GM12878 (cell line): ENCODE results near the gene LTK. TPM values are rescaled to one million over a fixed set of nuclear protein-coding genes. Genes with fewer than 3 reads are reported as not detected.

ENCODE experiments used
- ATAC-seq: fragments of 200-7000 bp; cut with Tn5 transposase; 3 replicates; pipeline ENCODE4 v1.9.1; 2020; ENCODE audit warnings: mild to moderate bottlenecking, moderate library complexity
- BruUV-seq: library from RNA; stranded (reverse); fragments of 400-500 nt; replicated peaks from 2 replicates; lab custom pipeline; 2021; lab: Mats Ljungman, UMichigan
- CTCF ChIA-PET: fragments of 300-600 bp; sonication (Branson Sonifier 250); formaldehyde crosslinking; extraction: SDS; loops from one replicate; lab custom pipeline; 2021; ENCODE audit warnings: inconsistent platforms; lab: Yijun Ruan, JAX
- POLR2A ChIA-PET: fragments of 350-600 bp; formaldehyde crosslinking; extraction: SDS; loops from one replicate; lab custom pipeline; 2021; ENCODE audit warnings: inconsistent platforms; lab: Charles Lee
- RAD21 ChIA-PET: fragments of 300-600 bp; sonication (Branson Sonifier 250); formaldehyde crosslinking; loops from one replicate; lab custom pipeline; 2023; ENCODE audit warnings: antibody characterized with exemption; ENCODE audit not compliant: unreplicated experiment; lab: Charles Lee
- SMC1A ChIA-PET: fragments of 300-600 bp; sonication (Branson Sonifier 250); formaldehyde crosslinking; loops from one replicate; lab custom pipeline; 2023; ENCODE audit not compliant: unreplicated experiment, uncharacterized antibody; lab: Charles Lee
- DNase-seq: peaks from one replicate; pipeline ENCODE4 v3.0.0-alpha.2; 2011; ENCODE audit warnings: low read depth, low spot score
- FAIRE-seq: peaks from 3 replicates; lab custom pipeline; 2011; peaks lifted over from hg19 to GRCh38; lab: Jason Lieb, UNC
- H2AFZ ChIP-seq: 2 replicates; pipeline ENCODE4 v1.6.0; 2011; ENCODE audit warnings: low read depth, low read length, control low read depth; ENCODE audit not compliant: control insufficient read depth
- H3K27ac ChIP-seq: 2 replicates; pipeline ENCODE4 v1.5.1; 2011; ENCODE audit warnings: control low read depth; ENCODE audit not compliant: control insufficient read depth, insufficient read depth
- H3K27me3 ChIP-seq, 2 experiments: replicated peaks in 1 of 2; 2 replicates each; pipeline versions ENCODE4 v1.6.0 to v1.6.1; 2011; ENCODE audit warnings: low read length in 1 of 2; ENCODE audit not compliant: control insufficient read depth in 2 of 2, insufficient read depth in 2 of 2
- H3K36me3 ChIP-seq, 2 experiments: 2 replicates each; pipeline ENCODE4 v1.5.1; 2011; ENCODE audit warnings: low read length in 1 of 2; ENCODE audit not compliant: control insufficient read depth in 2 of 2, insufficient read depth in 2 of 2
- H3K4me1 ChIP-seq: 2 replicates; pipeline ENCODE4 v1.6.1; 2011; ENCODE audit warnings: mild to moderate bottlenecking, low read length, moderate library complexity, mixed read lengths; ENCODE audit not compliant: control insufficient read depth, insufficient read depth
- H3K4me2 ChIP-seq: 2 replicates; pipeline ENCODE4 v1.6.0; 2011; ENCODE audit warnings: control low read depth; ENCODE audit not compliant: control insufficient read depth, insufficient read depth
- H3K4me3 ChIP-seq: fragments of 200-600 bp; sonication (generic); 2 replicates; pipeline ENCODE4 v1.5.1; 2016
- H3K79me2 ChIP-seq: 2 replicates; pipeline ENCODE4 v1.6.0; 2011; ENCODE audit warnings: low read length; ENCODE audit not compliant: control insufficient read depth, insufficient read depth
- H3K9ac ChIP-seq: 2 replicates; pipeline ENCODE4 v1.8.0; 2011; ENCODE audit warnings: low read length, control low read depth, mixed read lengths; ENCODE audit not compliant: control insufficient read depth, insufficient read depth
- H3K9me3 ChIP-seq: replicated peaks from 3 replicates; pipeline ENCODE4 v1.5.1; 2011; ENCODE audit warnings: mild to moderate bottlenecking, low read length; ENCODE audit not compliant: control insufficient read depth, insufficient read depth
- H4K20me1 ChIP-seq: 2 replicates; pipeline ENCODE4 v1.6.0; 2011; ENCODE audit not compliant: control insufficient read depth, insufficient read depth
- BHLHE40 ChIP-seq, 2 experiments: fragments of 450-650 bp in 1 of 2; IDR thresholded peaks; 2 replicates each; pipeline ENCODE4 v1.6.1; 2011 to 2017; ENCODE audit warnings: low read depth in 2 of 2, borderline replicate concordance in 1 of 2, improper control_type of control experiment in 1 of 2, low read length in 1 of 2, mild to moderate bottlenecking in 1 of 2
- CBX3 ChIP-seq: fragments of 200-600 bp; sonication (generic); IDR thresholded peaks from 2 replicates; pipeline ENCODE4 v1.6.1; 2016; ENCODE audit warnings: low read depth, borderline replicate concordance
- CREB1 ChIP-seq: IDR thresholded peaks from 2 replicates; pipeline ENCODE4 v1.6.1; 2012; ENCODE audit warnings: low read depth, mild to moderate bottlenecking, inconsistent platforms
- ETV6 ChIP-seq, 2 experiments: fragments of 450-650 bp in 1 of 2; IDR thresholded peaks in 1 of 2; conservative IDR thresholded peaks in 1 of 2; 2 replicates each; pipeline ENCODE4 v1.6.1; 2014; ENCODE audit warnings: antibody characterized with exemption in 1 of 2, borderline replicate concordance in 1 of 2, low read depth in 1 of 2, mild to moderate bottlenecking in 1 of 2, moderate library complexity in 1 of 2
- KAT2A ChIP-seq: conservative IDR thresholded peaks from 2 replicates; pipeline ENCODE4 v1.6.1; 2011; ENCODE audit warnings: low read depth, low read length; ENCODE audit not compliant: control insufficient read depth
- KLF5 ChIP-seq: fragments of 450-650 bp; IDR thresholded peaks from 2 replicates; pipeline ENCODE4 v1.6.1; 2014; ENCODE audit warnings: mild to moderate bottlenecking; ENCODE audit not compliant: partially characterized antibody
- NFYA ChIP-seq: IDR thresholded peaks from 2 replicates; pipeline ENCODE4 v1.6.1; 2011; ENCODE audit warnings: low read depth, mild to moderate bottlenecking, low read length, improper control_type of control experiment, borderline replicate concordance
- RAD21 ChIP-seq: IDR thresholded peaks from 2 replicates; pipeline ENCODE4 v1.6.1; 2011; ENCODE audit warnings: mild to moderate bottlenecking, low read depth, low read length, moderate library complexity; ENCODE audit not compliant: insufficient read depth
- RB1 ChIP-seq: fragments of 450-650 bp; formaldehyde crosslinking; IDR thresholded peaks from 2 replicates; pipeline ENCODE4 v1.6.1; 2017; ENCODE audit warnings: mild to moderate bottlenecking, borderline replicate concordance
- SMAD5 ChIP-seq: IDR thresholded peaks from 2 replicates; pipeline ENCODE4 v1.6.1; 2016; ENCODE audit warnings: antibody characterized with exemption, low read depth
- SMC3 ChIP-seq: IDR thresholded peaks from 2 replicates; pipeline ENCODE4 v1.6.1; 2011; ENCODE audit warnings: low read length, improper control_type of control experiment, borderline replicate concordance
- SUPT20H ChIP-seq: IDR thresholded peaks from 2 replicates; pipeline ENCODE4 v1.6.1; 2011; ENCODE audit warnings: low read depth, mild to moderate bottlenecking, low read length, moderate library complexity, borderline replicate concordance; ENCODE audit not compliant: control insufficient read depth
- TCF7 ChIP-seq: IDR thresholded peaks from 2 replicates; pipeline ENCODE4 v1.6.1; 2014; ENCODE audit warnings: antibody characterized with exemption, borderline replicate concordance
- ZNF207 ChIP-seq: fragments of 450-650 bp; IDR thresholded peaks from 2 replicates; pipeline ENCODE4 v1.6.1; 2014; ENCODE audit warnings: antibody characterized with exemption, mild to moderate bottlenecking, borderline replicate concordance
- ZNF384 ChIP-seq: IDR thresholded peaks from 2 replicates; pipeline ENCODE4 v1.6.1; 2012; ENCODE audit warnings: low read depth, mild to moderate bottlenecking, low read length, improper control_type of control experiment, borderline replicate concordance
- WGBS: methylation state at CpG from one replicate; pipeline ENCODE4 v1.1.6; 2016; ENCODE audit warnings: low lambda C conversion rate; ENCODE audit not compliant: insufficient replicate concordance, insufficient coverage; ENCODE audit errors: missing lambda C conversion rate; 5-methylcytosine and 5-hydroxymethylcytosine counted together
- in situ Hi-C: fragments of 300-500 bp; cut with MboI; formaldehyde crosslinking; loops from 9 replicates; pipeline ENCODE4 v1.14.3; 2018; ENCODE audit warnings: mixed read lengths
- intact Hi-C: fragments of 100-400 bp; cut with micrococcal nuclease; formaldehyde crosslinking; loops from one replicate; pipeline ENCODE4 v1.14.2; 2022; ENCODE audit not compliant: unreplicated experiment
- polyA plus RNA-seq, 11 experiments: library from polyadenylated mRNA; depleted of rRNA in 4 of 11; unstranded in 6 of 11; stranded (reverse) in 5 of 11; fragments of >200 nt; fragmentation: Nextera tagmentation in 4 of 11; fragmentation: Illumina TruSeq in 1 of 11; extraction: Ambion mirVana in 4 of 11; extraction: Trizol in 1 of 11; gene quantifications; 1 replicate in 1 of 11; 2 replicates in 10 of 11; pipeline versions ENCODE4 v1.2.1 to v1.2.3, GENCODE V29; 2011 to 2016; ENCODE audit warnings: inconsistent platforms in 2 of 11, missing spikeins in 2 of 11, low read depth in 1 of 11
- total RNA-seq, 4 experiments: library from RNA; depleted of rRNA in 3 of 4; stranded (reverse); fragments of >200 nt in 3 of 4; fragmentation: Illumina TruSeq in 1 of 4; extraction: Trizol in 1 of 4; gene quantifications; 2 replicates each; pipeline versions ENCODE4 v1.2.1 to v1.2.3, GENCODE V29; 2013 to 2021
- TF ChIP-seq, protein P1 (sequence below), 3 experiments: IDR thresholded peaks in 2 of 3; conservative IDR thresholded peaks in 1 of 3; 2 replicates each; pipeline ENCODE4 v1.5.1; 2011; ENCODE audit warnings: low read depth in 3 of 3, low read length in 3 of 3, mild to moderate bottlenecking in 3 of 3, control low read depth in 2 of 3, moderate library complexity in 2 of 3, inconsistent platforms in 1 of 3, mixed read lengths in 1 of 3; ENCODE audit not compliant: control insufficient read depth in 2 of 3, insufficient read depth in 1 of 3; ENCODE audit errors: extremely low read depth in 1 of 3
- TF ChIP-seq, protein P2 (sequence below): fragments of 450-650 bp; IDR thresholded peaks from 2 replicates; pipeline ENCODE4 v1.6.1; 2016; ENCODE audit warnings: mild to moderate bottlenecking

The LTK gene
- total and polyA plus RNA-seq, 10 of the 15 experiments (the other 5 are each of a cell fraction or from before 2014, with no cell fraction given) = 0.07 to 0.80 (median 0.20) TPM; not detected in 1

GRCh38 chr15:41465822-41466421, 47.7 kb downstream of the LTK start:
- H3K9me3 ChIP-seq = no peaks in the 10 kb centered on the region
- no peak for DNase-seq
- ChIA-PET CTCF (interaction anchor here (0.6 to 3.1 kb wide), 56 partner anchors 10 to 464 kb away, joined by 3 to 33 read pairs (median 4); partner anchors contain the start of genes ITPKA, LTK, MAPKBP1 and NDUFAF1), SMC1A (interaction anchor here (0.6 to 2.4 kb wide), 38 partner anchors 9 to 439 kb away, joined by 3 to 14 read pairs (median 4); partner anchors contain the start of genes LTK, MAPKBP1 and RPAP1), POLR2A (interaction anchor here (0.5 to 0.9 kb wide), 4 partner anchors 26 to 599 kb away, joined by 3 to 5 read pairs (median 4); no protein-coding TSS in a partner anchor), RAD21 (interaction anchor here (0.6 to 3.5 kb wide), 29 partner anchors 13 to 618 kb away, joined by 3 to 20 read pairs (median 4); partner anchors contain the start of genes ITPKA, LTK, MAPKBP1 and MGA)
- intact Hi-C loops = loop anchor here (5.0 to 10.0 kb wide), 4 partner anchors 91 to 346 kb away; partner anchors contain the start of gene TYRO3
- in situ Hi-C loops = no loop called here
- no peak overlapping the region for H3K4me2 ChIP-seq
- H2AFZ ChIP-seq = no peak overlapping the region
- no peaks in the 10 kb centered on the region for H3K79me2 ChIP-seq
- BruUV-seq = no TSS peak
- H3K4me3 ChIP-seq = no peak overlapping the region
- no peak for TF ChIP-seq SUPT20H
- no peak for TF ChIP-seq KLF5
- TF ChIP-seq, protein P1, sequence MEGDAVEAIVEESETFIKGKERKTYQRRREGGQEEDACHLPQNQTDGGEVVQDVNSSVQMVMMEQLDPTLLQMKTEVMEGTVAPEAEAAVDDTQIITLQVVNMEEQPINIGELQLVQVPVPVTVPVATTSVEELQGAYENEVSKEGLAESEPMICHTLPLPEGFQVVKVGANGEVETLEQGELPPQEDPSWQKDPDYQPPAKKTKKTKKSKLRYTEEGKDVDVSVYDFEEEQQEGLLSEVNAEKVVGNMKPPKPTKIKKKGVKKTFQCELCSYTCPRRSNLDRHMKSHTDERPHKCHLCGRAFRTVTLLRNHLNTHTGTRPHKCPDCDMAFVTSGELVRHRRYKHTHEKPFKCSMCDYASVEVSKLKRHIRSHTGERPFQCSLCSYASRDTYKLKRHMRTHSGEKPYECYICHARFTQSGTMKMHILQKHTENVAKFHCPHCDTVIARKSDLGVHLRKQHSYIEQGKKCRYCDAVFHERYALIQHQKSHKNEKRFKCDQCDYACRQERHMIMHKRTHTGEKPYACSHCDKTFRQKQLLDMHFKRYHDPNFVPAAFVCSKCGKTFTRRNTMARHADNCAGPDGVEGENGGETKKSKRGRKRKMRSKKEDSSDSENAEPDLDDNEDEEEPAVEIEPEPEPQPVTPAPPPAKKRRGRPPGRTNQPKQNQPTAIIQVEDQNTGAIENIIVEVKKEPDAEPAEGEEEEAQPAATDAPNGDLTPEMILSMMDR (IDR thresholded peaks at IDR 0.05 in 2 of 3, conservative IDR thresholded peaks at IDR 0.05 in 1 of 3; ENCODE audit: control insufficient read depth in 2 of 3, extremely low read depth in 1 of 3, insufficient read depth in 1 of 3, low read depth in 3 of 3, low read length in 3 of 3) = peak; percentile 96 to 99 (median 99)
- TF ChIP-seq RAD21 = peak; percentile 96
- TF ChIP-seq BHLHE40 (IDR thresholded peaks at IDR 0.05; ENCODE audit: borderline replicate concordance in 1 of 2, low read depth in 2 of 2, low read length in 1 of 2) = no peak
- TF ChIP-seq, protein P2, sequence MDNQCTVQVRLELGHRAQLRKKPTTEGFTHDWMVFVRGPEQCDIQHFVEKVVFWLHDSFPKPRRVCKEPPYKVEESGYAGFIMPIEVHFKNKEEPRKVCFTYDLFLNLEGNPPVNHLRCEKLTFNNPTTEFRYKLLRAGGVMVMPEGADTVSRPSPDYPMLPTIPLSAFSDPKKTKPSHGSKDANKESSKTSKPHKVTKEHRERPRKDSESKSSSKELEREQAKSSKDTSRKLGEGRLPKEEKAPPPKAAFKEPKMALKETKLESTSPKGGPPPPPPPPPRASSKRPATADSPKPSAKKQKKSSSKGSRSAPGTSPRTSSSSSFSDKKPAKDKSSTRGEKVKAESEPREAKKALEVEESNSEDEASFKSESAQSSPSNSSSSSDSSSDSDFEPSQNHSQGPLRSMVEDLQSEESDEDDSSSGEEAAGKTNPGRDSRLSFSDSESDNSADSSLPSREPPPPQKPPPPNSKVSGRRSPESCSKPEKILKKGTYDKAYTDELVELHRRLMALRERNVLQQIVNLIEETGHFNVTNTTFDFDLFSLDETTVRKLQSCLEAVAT = no peak
- TF ChIP-seq ZNF207 = peak; percentile 64; the same call in 1 of the 2 replicates
- no peak for TF ChIP-seq SMAD5
- no peak for TF ChIP-seq ETV6 (conservative IDR thresholded peaks at IDR 0.05 in 1 of 2, IDR thresholded peaks at IDR 0.05 in 1 of 2; ENCODE audit: borderline replicate concordance in 1 of 2, low read depth in 1 of 2)
- TF ChIP-seq RB1 = peak; percentile 46; the same call in 1 of the 2 replicates
- no peak for TF ChIP-seq CREB1
- no peak for TF ChIP-seq ZNF384
- TF ChIP-seq KAT2A = no peak
- TF ChIP-seq SMC3 = peak; percentile 84
- TF ChIP-seq NFYA = no peak
- TF ChIP-seq TCF7 = no peak
- TF ChIP-seq CBX3 = no peak
- no peaks in the 10 kb centered on the region for H3K27me3 ChIP-seq
- no peak overlapping the region for H3K27ac ChIP-seq
- H4K20me1 ChIP-seq = no peaks in the 10 kb centered on the region
- FAIRE-seq = peak; percentile 62
- peak; percentile 65 for ATAC-seq
- WGBS = 90% methylated on average over 8 of the region's 8 CpGs
- peaks cover 7 to 34% of the 10 kb centered on the region in 2 experiments for H3K36me3 ChIP-seq
- H3K4me1 ChIP-seq = no peaks in the 10 kb centered on the region
- H3K9ac ChIP-seq = no peak overlapping the region
